HG02884 (cell line): Measurements from ENCODE around the gene TNPO3.
A peak's percentile ranks its signal among the peaks of the same experiment; 100 is the strongest.
"Not testable (repeated sequence)": the region's sequence is repeated elsewhere in the genome, so short reads cannot be mapped to it uniquely, and the experiment has no call there.

ENCODE experiments used
- ATAC-seq: cut with Tn5 transposase; IDR thresholded peaks from one replicate; pipeline ENCODE4 v1.9.1; 2021; ENCODE audit warnings: mild to moderate bottlenecking, moderate library complexity; ENCODE audit not compliant: unreplicated experiment

The TNPO3 gene

DNA sequence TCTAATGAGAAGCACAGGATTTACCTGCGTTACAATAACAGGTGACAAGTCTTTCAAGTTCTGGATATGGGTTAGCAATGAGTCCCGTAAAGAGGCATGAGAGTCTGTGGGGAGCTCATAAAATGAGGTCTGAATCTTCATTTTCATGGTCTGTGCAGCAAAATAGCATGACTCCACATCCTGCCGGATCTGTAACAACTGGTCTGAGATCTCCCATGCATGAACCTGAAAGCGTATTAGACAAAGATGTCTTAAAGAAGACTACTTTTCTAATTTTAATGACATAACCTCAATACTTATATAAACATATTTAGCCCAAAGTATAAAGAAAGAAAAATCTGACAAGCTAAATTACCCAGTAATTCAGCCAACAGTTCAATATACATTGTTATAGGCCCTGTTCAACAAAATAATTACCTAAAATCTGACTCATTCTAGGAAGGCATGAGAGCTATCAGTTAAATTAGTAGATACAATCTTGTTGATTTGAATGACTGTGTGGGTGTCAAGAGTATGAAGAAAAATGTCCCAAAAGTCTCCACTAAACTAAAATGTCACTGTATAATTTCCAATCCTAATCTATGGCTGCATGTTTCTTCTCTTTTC, 36.9 kb downstream of the TNPO3 start:
- ATAC-seq, result peak; percentile 65

DNA sequence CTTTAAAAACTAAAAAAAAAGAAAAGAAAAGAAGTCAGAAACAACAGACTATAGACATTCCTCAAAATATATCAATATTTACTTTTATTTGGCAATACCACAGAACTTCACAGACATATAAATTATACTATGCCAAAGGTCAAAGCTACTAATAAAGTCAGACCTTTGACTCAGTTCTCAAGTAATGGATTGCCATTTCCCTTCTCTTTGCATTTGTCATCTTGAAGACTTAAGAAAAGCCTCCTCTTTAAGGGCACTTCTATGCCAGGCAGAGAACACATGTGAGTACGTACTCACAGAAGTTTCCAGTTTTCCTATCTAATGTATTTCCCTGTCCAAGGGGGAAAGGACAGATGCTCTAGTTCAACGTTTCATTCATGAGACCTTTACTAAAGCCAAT, 37.6 kb downstream of the TNPO3 start:
- no peak for ATAC-seq

DNA sequence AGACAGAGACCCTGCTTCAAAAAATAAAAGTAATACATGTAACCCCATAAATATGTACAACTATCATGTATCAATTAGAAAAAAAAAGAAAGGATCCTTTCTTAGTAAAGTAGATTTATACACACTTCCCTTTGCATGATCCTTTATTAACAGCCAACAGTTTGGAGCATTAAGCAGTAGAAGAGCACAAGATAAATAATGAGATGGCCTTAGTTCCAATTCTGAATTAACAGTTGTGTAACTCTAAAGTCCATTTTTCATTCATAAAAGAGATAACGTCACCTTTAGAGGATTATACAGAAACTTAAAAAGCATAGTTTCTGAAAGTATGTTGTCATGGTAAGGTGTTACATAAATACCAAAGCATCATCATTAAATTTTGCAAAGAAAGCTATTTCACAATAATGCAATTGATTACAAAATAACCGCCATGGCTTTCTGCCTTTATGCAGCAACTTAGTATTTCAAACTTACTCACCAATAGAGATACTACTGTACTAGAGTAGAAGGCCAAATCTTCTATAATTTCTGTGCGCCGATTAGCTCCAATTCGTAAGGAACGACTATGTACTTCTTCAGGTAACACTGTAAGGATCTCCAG, 40.3 kb downstream of the TNPO3 start:
- no peak for ATAC-seq

DNA sequence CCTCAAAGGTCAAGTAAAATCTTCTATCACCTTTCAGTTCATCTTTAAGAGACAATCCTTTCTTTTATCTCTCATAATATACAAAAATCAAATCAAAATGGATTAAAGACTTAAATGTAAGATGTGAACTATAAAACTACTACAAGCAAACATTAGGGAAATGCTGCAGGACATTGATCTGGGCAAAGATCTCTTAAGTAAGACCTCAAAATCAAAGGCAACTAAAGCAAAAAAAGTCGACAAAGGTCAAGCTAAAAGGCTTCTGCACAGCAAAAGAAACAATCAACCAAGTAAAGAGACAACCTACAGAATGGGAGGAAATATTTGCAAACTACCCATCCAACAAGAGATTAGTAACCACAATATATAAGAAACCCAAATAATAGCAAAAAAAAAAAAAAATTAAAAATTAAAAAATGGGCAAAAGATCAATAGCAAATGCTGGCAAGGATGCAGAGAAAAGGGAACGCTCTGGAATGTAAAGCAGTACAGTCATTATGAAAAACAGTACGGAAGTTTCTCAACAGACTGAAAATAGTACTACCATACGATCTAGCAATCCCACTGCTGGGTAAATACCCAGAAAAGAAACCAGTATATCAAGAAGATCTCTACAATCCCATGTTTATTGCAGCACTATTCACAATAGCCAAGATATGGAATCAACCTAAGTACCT, 41.7 kb downstream of the TNPO3 start:
- ATAC-seq, result no peak

DNA sequence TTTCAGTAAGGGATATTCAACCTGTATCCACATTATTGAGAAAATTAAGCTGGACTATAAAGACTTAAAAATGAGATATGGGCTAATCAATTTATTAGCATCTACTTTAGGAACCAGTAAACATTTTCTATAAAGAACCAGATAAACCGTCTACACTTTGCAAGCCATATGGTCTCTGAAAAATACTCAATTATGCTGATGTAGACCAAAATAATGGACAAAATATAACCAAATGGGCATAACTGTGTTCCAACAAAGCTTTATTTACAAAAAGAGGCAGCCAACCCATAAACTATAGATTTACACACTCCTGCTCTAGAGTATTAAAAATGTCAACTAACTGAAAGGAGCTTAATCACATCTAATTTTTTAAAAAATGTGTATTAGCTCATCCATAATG, 42.3 kb downstream of the TNPO3 start:
- ATAC-seq, result no peak

DNA sequence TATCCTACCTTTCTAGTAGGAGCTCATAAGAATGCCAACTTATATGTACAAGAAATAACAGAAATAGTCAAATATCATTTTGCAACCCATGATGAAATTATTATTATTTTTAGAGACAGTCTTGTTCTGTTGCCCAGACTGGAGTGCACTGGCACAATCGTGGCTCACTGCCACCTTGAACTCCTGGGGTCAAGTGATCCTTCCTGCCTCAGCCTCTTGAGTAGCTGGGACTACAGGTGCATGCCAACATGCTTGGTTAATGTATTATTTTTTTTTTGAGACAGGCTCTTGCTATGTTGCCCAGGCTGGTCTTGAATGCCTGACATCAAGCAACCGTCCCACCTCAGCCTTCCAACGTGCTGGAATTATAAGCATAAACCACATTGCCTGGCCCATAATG, 44.8 kb downstream of the TNPO3 start:
- no peak for ATAC-seq

DNA sequence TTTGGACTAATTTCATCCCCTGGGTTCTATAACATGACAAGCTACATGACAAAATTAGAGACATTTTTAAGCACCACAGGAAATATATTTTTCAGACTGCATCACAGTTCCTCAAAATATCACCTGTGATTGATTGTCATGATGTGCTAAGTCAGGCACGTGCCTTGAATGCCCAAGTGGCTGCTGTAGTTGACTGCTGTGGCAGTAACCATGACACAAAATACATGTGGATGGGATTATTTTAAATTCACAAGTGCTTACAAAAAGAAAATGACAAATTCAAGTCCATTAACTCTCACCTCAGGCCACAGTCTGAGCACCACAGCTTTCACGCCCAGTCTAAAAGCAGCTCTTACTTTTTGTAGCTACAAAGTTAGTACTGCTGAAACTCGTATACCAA, 45.5 kb downstream of the TNPO3 start:
- peak; percentile 51 for ATAC-seq

DNA sequence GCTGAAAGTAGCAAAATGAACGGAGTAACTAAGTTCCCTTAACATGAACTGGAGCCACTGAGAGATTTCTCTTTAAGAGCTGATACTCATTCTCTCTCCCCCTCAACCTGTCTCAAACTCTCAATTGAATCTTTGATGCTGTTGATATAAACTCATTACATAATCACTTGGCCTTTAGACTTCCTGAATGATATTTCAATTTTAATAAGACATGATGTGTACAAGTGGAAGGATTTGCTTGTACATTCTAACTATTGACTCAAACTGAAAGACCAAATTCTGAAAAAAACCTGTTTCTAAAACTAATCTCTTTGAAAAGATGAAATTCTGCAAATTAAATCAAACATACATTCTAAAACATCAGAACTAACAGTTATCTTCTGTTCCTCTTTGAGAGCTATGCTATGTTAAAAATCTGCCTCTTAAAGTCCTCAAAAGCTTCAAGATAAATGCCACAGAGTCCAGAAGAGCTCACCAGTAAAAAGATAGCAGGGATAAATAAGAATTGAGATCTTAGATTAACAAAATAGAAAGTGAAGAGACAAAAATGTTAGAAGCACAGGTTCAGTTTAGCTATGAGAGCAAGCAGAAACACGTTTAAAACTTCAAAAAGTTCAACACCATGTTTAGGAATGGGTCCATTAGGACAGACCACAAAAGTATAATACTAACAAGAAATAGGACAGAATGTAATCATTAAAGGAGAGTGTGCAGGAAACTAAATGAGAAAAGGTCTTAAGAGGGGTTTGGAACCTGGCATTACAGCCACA, 46.1 kb downstream of the TNPO3 start:
- no peak for ATAC-seq

DNA sequence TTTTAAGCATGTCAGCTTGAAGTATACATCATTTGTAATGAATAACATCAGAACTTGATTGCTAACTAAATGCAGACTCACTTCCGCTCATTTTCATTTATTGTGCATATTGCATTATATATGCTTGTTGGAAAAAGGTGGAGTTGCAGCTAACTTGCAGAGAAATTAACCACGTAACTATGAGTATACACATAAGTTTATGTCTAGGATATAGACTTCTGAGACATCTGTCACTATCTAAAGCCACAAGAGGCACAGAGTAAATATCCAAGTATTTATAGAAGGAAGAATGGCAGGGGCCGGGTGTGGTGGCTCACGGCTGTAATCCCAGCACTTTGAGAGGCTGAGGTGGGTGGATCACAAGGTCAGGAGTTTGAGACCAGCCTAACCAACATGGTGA, 47.3 kb downstream of the TNPO3 start:
- ATAC-seq, result no peak

DNA sequence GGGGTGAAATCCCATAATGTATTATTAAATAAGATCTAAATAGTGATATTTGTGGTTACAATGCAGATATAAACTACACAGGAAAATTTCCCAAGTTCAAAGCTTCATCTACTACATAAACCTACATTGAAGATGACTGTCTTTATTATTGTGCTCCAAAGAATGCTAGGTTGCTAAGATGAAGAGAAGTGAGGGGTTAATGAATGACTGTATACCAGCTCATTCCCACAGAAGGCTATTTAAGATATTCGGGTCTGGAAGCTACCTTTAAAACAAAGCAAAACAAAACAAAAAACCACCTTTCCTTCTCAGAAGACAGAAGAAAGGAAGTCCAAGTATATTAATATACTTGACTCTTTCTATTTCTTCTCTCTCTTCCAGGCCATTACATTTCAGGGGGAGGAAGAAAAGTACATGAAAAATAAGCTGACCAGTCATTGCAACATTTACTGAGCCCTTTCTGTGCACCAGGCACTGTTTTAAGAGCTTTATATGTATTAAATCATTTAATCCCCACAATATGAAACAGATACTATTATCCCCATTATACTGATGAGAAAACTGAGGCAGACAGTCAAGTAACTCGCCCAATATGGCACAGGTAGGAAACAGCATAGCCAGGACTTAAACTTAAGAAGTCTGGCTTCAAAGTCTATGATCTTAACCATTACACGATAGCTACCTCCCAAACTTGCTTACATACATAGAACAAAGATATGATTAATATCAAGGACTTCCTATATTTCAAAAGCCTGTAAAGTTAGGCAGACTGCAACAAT, 48.1 kb downstream of the TNPO3 start:
- ATAC-seq, result no peak

DNA sequence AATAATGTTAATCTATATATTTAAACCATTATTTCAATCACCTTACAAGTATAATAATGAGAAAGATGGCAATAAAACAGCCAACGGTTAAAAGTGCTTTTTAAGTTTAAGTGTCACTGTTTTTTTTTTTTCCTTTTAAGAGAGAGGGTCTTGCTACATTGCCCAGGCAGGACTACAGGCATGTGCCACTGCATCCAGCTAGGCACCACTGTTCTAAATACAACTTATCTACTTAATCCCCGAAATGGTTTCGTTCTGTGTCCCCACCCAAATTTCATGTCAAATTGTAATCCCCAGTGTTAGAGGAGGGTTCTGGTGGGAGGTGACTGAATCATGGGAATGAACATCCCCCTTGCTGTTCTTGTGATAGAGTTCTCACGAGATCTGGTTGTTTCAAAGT, 49.7 kb downstream of the TNPO3 start:
- no peak for ATAC-seq

DNA sequence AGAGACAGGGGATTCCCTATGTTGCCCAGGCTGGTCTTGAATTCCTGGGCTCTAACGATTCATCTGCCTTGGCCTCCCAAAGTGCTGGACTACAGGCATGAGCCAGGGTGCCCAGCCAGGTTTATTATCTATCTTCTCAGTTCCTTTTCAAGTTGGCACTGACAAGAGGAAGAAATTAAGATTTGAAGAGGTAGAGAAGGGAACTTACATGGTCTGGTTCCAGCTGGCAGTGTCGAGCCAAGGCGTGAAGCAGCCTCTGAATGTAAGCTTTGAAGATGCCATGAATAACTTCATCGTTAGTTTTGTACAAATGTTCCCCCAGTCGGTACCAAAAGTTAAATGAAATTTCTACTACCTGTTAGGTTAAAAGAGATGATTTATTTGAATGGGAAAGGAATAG, 57.7 kb downstream of the TNPO3 start:
- ATAC-seq, result no peak

DNA sequence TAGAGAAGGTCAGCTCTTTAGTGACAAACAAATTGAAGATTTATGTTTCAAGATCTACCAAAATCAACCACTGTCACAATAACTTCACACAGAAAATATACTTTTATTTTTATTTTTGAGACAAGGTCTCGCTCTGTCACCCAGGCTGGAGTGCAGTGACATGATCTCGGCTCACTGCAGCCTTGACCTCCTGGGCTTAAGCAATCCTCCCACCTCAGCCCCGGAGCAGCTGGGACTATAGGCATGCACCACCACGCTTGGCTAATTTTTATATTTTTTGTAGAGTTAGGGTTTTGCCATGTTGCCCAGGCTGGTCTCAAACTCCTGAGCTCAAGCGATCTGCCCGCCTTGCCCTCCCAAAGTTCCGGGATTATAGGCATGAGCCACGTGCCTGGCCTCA, 60.4 kb downstream of the TNPO3 start:
- ATAC-seq, result not testable (repeated sequence)

DNA sequence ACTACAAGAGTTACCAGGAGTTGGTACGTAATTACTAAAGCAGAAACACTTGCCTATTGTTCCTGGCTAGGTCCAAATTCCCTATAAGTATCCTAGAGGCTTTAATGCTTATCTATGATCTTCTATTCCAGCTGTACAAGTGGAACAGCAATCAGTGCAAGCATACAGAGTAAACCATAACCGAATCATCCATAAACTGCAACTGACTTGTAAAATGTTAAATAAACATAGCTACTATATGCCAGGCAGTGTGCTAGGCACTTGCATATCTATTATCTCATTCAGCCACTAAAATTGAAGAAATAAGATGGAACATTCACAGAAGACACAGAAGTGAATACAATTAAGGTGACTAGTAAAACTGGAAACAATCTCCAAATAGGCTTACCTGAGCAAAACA, 61.5 kb downstream of the TNPO3 start:
- ATAC-seq, result no peak

DNA sequence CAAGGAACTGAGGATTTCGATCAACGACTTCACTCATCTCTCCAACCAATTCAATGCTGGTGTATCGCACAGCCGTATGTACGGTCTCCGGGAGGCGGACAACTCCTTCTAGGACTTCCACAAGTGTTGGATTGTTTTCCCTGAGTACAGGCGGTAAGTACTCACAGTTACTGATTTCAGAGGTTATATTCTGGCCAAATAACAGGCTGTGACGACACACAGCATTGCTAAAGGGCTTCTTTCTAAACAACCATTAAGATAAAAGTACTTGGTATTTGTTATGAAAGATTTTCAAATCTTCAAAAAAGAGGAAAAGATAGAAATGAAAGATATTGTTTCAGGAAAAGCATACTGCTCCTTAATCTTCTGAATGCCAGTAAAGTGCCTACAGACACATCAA, 65.0 kb downstream of the TNPO3 start:
- no peak for ATAC-seq

DNA sequence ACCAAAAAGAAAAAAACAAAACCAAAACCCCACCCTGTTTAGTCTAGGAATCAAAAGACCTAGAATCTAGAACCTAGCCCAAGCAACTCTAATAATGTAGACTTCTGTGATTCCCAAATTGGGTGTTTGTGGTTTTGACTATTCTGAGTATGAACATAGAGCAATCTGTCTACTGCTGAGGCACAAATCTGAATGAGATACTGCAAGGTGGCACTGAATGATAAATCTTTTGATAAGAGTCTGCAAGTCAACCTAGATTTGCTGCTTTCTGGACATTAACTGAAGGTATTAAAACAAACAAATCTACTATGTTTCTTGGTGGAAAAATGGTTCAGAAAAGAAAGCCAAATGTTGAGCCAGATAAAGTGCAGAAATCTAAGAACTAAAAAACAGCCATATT, 66.5 kb downstream of the TNPO3 start:
- ATAC-seq, result no peak

DNA sequence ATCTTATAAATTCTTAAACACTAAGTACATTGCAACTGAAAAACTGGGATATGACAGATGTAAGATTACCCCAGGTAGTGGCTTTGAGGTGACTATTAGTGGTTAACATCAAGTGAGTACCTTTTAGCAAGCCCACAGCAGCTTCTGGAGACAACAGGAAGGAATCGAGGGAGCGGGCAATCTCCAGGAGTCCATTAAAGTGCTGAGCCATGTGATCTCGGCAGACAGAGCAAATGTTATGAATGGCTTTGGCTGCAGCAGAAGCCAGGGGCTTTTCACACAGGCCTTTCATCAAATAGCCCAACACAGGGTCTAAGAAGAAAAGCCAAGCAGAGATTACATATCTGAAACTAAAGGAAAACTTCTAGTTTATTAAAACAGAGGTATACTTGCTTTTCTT, 68.3 kb downstream of the TNPO3 start:
- no peak for ATAC-seq

DNA sequence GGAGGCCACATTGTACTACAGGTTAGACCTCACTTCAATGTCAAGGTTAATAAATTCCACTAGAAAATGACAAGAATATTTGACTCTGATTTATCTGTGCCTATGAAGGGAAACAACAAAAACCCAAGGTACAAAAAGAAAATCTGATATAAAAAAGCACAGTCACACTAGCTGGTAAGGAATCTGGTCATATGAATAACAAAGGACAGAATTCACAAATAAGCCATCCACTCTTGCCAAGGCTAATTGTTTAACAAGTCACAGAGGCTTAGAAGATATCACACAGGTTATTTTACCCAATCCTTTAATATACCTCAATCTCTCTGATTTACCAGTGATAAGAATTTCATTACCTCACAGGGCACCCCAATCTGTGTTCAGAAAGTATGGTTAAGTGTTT, 69.3 kb downstream of the TNPO3 start:
- no peak for ATAC-seq

DNA sequence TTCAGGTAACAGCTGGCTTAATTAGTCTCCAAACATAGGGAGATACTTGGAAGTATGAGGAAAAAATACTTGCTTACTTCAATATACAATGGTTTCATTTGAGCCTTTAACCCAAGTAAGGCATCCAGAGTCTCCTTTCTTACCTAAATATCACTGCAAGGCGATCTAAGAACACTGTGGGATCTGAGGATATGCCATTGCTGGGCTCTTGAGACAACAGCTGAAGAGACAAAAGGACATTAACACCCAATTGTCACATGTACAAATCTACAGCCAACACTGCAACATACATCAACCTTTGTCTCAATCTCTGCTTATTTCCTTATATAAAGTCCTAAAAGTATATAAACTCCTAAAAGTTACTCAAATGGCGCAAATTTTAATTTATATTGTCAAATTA, 72.8 kb downstream of the TNPO3 start:
- ATAC-seq, result no peak

DNA sequence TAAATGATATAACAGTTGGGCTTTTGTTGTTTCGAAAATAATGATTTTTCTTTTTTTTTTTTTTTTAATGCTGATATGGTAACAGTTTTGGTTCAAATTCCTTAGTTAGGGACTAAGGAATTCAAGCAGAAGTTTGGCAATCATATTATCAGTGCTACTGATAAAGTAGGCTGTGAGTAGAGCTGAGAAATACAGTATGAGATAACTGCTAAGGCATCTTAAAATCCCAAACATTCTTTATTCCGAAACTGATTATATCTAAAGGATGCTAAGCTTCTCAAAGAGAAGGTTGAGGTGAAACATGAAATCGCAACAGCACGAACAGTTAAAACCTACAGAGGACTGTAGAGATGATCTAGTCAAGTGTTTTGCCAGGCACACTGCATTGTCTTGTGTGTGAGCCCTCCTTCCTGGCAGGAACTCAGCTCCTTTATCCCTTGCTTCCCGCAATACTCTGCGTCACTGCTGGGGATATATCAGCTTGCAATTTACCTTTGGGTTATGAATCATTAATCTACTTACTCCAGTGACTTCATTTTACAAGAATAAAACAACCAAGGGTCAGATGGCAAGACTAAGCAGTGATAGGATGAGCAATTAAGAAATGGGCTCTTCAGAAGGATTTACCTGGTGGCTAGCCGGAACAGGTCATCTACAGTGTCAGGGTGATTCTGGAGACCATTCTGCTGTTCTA, 80.5 kb downstream of the TNPO3 start:
- no peak for ATAC-seq

DNA sequence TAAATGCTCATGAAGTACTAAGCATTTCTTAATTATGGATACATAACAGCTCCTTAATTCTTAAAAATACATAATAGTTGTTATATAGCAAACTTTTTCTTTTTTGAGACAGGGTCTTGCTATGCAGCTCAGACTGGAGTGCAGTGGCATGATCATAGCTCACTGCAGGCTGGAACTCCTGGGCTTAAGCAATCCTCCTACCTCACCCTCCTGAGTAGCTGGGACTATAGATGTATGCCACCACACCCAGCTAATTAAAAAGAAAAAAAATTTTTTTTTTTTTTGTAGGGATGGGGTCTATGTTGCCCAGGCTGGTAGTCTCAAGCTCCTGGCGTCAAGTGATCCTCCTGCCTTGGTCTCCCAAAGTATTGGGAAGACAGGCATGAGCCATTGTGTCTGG, 86.3 kb downstream of the TNPO3 start:
- ATAC-seq, result no peak
